ENCODE data around the gene KLK15. TPM values are rescaled to one million over a fixed set of nuclear protein-coding genes. Genes with fewer than 3 reads are reported as not detected.

The KLK15 gene
- polyA plus RNA-seq, 1 experiment = not detected

- TF ChIP-seq CTCF (IDR thresholded peaks at IDR 0.05; ENCODE audit: low read depth, low read length) = no peak
- peaks cover 29% of the 10 kb centered on the region for H3K27me3 ChIP-seq (ENCODE audit: control insufficient read depth, insufficient read depth, low read length)
- POLR2A ChIA-PET = interaction anchor here (0.7 kb wide), 1 partner anchor 104 kb away, joined by 3 read pairs; no protein-coding TSS in a partner anchor
- no peak for DNase-seq (ENCODE audit: low read depth, low spot score)
- H3K4me3 ChIP-seq (ENCODE audit: low read depth, low read length) = no peak overlapping the region
- no peak overlapping the region for H3K27ac ChIP-seq (ENCODE audit: low read depth, low read length)
- CTCF ChIA-PET = interaction anchor here (1.0 to 1.3 kb wide), 4 partner anchors 52 to 239 kb away, joined by 3 to 5 read pairs (median 4); no protein-coding TSS in a partner anchor
- H3K9me3 ChIP-seq (ENCODE audit: control insufficient read depth, insufficient read depth, low read length) = no peaks in the 10 kb centered on the region; the same call in none of the 2 replicates
These were observed 56.1 kb downstream of the KLK15 start for GRCh38 chr19:50777261-50777660.

GRCh38 chr19:50776131-50776530 is 57.2 kb downstream of the KLK15 start:
- TF ChIP-seq CTCF (IDR thresholded peaks at IDR 0.05; ENCODE audit: low read depth, low read length) = no peak
- Histone ChIP-seq H3K9me3 (ENCODE audit: control insufficient read depth, insufficient read depth, low read length) (no peaks in the 10 kb centered on the region; the same call in none of the 2 replicates), H3K27me3 (ENCODE audit: control insufficient read depth, insufficient read depth, low read length) (peaks cover 28% of the 10 kb centered on the region), H3K27ac (ENCODE audit: low read depth, low read length) (no peak overlapping the region), H3K4me3 (ENCODE audit: low read depth, low read length) (no peak overlapping the region)
- ChIA-PET CTCF (no interaction called here), POLR2A (no interaction called here)
- DNase-seq (ENCODE audit: low read depth, low spot score) = no peak

Small RNA genes lying within 50 kb of the gene (small RNA-seq; reads per million reads assigned to genes)
- gene SNORD88A (ENCODE audit: insufficient read length, low read depth) = 74.0 reads per million, percentile 88 among the genes with 10 or more reads in this experiment
- gene SNORD88B (ENCODE audit: insufficient read length, low read depth) = not detected
- not detected for gene SNORD88C (ENCODE audit: insufficient read length, low read depth)

Other genes starting within 250 kb of the KLK15 start
- gene SYT3, start 193.7 kb downstream of the KLK15 start, polyA plus RNA-seq (2011; rRNA removed) = 0.02 and 0.05 TPM in 2 replicates
- gene C19orf81, start 184.1 kb downstream of the KLK15 start, polyA plus RNA-seq (2011; rRNA removed) = not detected in 2 replicates
- gene SHANK1, start 113.8 kb downstream of the KLK15 start, polyA plus RNA-seq (2011; rRNA removed) = 2.4 and 3.5 TPM in 2 replicates
- gene CLEC11A, start 110.2 kb downstream of the KLK15 start, polyA plus RNA-seq (2011; rRNA removed) = 43.9 and 64.1 TPM in 2 replicates
- not detected in 2 replicates for gene GPR32, start 63.1 kb downstream of the KLK15 start, polyA plus RNA-seq (2011; rRNA removed)
- not detected in 2 replicates for gene ACP4, start 43.2 kb downstream of the KLK15 start, polyA plus RNA-seq (2011; rRNA removed)
- gene KLK1, start 9.8 kb downstream of the KLK15 start, polyA plus RNA-seq (2011; rRNA removed) = not detected in 2 replicates
- not detected in 2 replicates for gene KLK3, start 21.3 kb upstream of the KLK15 start, polyA plus RNA-seq (2011; rRNA removed)
- not detected in 2 replicates for gene KLK2, start 39.9 kb upstream of the KLK15 start, polyA plus RNA-seq (2011; rRNA removed)
- gene KLK4, start 77.8 kb upstream of the KLK15 start, polyA plus RNA-seq (2011; rRNA removed) = not detected in 2 replicates
- gene KLK5, start 119.5 kb upstream of the KLK15 start, polyA plus RNA-seq (2011; rRNA removed) = not detected in 2 replicates
- not detected in 2 replicates for gene KLK6, start 136.0 kb upstream of the KLK15 start, polyA plus RNA-seq (2011; rRNA removed)
- gene KLK7, start 150.3 kb upstream of the KLK15 start, polyA plus RNA-seq (2011; rRNA removed) = not detected in 2 replicates
- not detected in 2 replicates for gene KLK8, start 168.0 kb upstream of the KLK15 start, polyA plus RNA-seq (2011; rRNA removed)
- gene KLK10, start 186.1 kb upstream of the KLK15 start, polyA plus RNA-seq (2011; rRNA removed) = not detected in 2 replicates
- not detected in 2 replicates for gene KLK11, start 193.0 kb upstream of the KLK15 start, polyA plus RNA-seq (2011; rRNA removed)
- not detected in 2 replicates for gene KLK12, start 201.4 kb upstream of the KLK15 start, polyA plus RNA-seq (2011; rRNA removed)
- not detected in 2 replicates for gene KLK13, start 231.5 kb upstream of the KLK15 start, polyA plus RNA-seq (2011; rRNA removed)
- not detected in 2 replicates for gene KLK14, start 249.3 kb upstream of the KLK15 start, polyA plus RNA-seq (2011; rRNA removed)